Upper lobe of left lung (tissue), 6 donors: Measurements from ENCODE around the gene SAXO1. TPM values are rescaled to one million over a fixed set of nuclear protein-coding genes. Genes with fewer than 3 reads are reported as not detected.
"Not testable (repeated sequence)": the region's sequence is repeated elsewhere in the genome, so short reads cannot be mapped to it uniquely, and the experiment has no call there.

Experiments used
- ATAC-seq, 2 donors: fragments of 200-7000 bp; cut with Tn5 transposase; one replicate each; pipeline ENCODE4 v1.9.1; 2022; ENCODE audit warnings: mild to moderate bottlenecking in 2 of 2, moderate library complexity in 2 of 2; ENCODE audit not compliant: low FRiP score in 2 of 2
- DNase-seq, 2 donors: peaks; one replicate each; pipeline ENCODE4 v3.0.0-alpha.2; 2019 to 2020
- H3K27ac ChIP-seq, 4 donors: fragments of 200-600 bp; sonication (generic); one replicate each; pipeline ENCODE4 v1.5.1; 2016 to 2019
- H3K27me3 ChIP-seq, 4 donors: fragments of 200-600 bp; sonication (generic); one replicate each; pipeline ENCODE4 v1.5.1; 2017 to 2019
- H3K36me3 ChIP-seq, 4 donors: fragments of 200-600 bp; sonication (generic); one replicate each; pipeline ENCODE4 v1.5.1; 2016 to 2019
- H3K4me1 ChIP-seq, 4 donors: fragments of 200-600 bp; sonication (generic); one replicate each; pipeline ENCODE4 v1.5.1; 2018 to 2019
- H3K4me3 ChIP-seq, 4 donors: fragments of 200-600 bp; sonication (generic); one replicate each; pipeline ENCODE4 v1.5.1; 2017 to 2019; ENCODE audit warnings: mild to moderate bottlenecking in 2 of 4, moderate library complexity in 1 of 4
- H3K9me3 ChIP-seq, 4 donors: fragments of 200-600 bp; sonication (generic); one replicate each; pipeline ENCODE4 v1.5.1; 2018 to 2019
- EP300 ChIP-seq, 4 donors: sonication (generic); formaldehyde crosslinking; IDR thresholded peaks; one replicate each; pipeline ENCODE4 v1.5.1; 2017; ENCODE audit warnings: antibody characterized with exemption in 4 of 4, control low read depth in 2 of 4
- POLR2A ChIP-seq, 4 donors: fragments of 450-650 bp; IDR thresholded peaks; one replicate each; pipeline ENCODE4 v1.5.1; 2016 to 2017; ENCODE audit warnings: antibody characterized with exemption in 4 of 4, mild to moderate bottlenecking in 2 of 4
- POLR2AphosphoS5 ChIP-seq, 2 donors: sonication (generic); formaldehyde crosslinking; IDR thresholded peaks; one replicate each; pipeline ENCODE4 v1.5.1; 2017; ENCODE audit warnings: antibody characterized with exemption in 2 of 2
- WGBS, 2 donors: methylation state at CpG; one replicate each; pipeline ENCODE4 v1.1.5; 2017 to 2018; 5-methylcytosine and 5-hydroxymethylcytosine counted together
- total RNA-seq, 6 donors: library from RNA; depleted of rRNA in 4 of 6; stranded (reverse); fragments of >200 nt in 4 of 6; gene quantifications; one replicate each; pipeline versions ENCODE4 v1.1.0 to v1.2.1, GENCODE V29; 2016 to 2021
- TF ChIP-seq, protein P1 (sequence below), 6 experiments: fragments of 450-650 bp in 4 of 6; fragments of 200-600 bp in 2 of 6; sonication (generic) in 2 of 6; IDR thresholded peaks; one replicate each; pipeline ENCODE4 v1.5.1; 2016 to 2019; ENCODE audit warnings: antibody characterized with exemption in 6 of 6
- donor health status: DM: no; HTN: no; CAD: no; lungs with moderate emphysema.
- donor health status: DM: no; HTN: yes; CAD: no; lungs with severe emphysema.

SAXO1 gene
- total RNA-seq, 6 donors from 2014 or later: under 0.01 to 0.22 (median 0.05) TPM; not detected in 2

DNA sequence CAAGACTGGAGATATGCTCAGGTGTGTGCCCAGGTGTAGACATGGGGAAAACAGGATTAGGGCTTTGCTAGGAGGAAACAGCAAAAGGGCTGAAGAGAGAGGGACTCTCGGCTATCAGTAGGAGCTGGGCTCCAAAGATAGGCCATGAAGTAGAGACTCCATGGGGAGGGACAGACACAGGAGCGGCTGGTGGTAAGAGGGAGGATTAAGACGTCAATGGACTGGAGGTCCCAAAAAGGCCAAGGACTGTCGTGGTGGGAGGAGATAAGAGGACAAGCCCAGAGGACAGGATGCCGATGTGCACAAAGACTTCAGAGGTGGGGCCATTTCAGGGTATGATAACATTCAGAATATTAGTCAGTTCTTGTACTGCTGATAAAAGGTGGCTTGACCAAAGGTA lies 93.1 kb downstream of the SAXO1 start:
- Histone ChIP-seq H3K4me1 (no peaks in the 10 kb centered on the region), H3K9me3 (no peaks in the 10 kb centered on the region), H3K4me3 (no peak overlapping the region), H3K27ac (no peak overlapping the region), H3K27me3 (no peaks in the 10 kb centered on the region), H3K36me3 (no peaks in the 10 kb centered on the region)
- TF ChIP-seq, protein P1, sequence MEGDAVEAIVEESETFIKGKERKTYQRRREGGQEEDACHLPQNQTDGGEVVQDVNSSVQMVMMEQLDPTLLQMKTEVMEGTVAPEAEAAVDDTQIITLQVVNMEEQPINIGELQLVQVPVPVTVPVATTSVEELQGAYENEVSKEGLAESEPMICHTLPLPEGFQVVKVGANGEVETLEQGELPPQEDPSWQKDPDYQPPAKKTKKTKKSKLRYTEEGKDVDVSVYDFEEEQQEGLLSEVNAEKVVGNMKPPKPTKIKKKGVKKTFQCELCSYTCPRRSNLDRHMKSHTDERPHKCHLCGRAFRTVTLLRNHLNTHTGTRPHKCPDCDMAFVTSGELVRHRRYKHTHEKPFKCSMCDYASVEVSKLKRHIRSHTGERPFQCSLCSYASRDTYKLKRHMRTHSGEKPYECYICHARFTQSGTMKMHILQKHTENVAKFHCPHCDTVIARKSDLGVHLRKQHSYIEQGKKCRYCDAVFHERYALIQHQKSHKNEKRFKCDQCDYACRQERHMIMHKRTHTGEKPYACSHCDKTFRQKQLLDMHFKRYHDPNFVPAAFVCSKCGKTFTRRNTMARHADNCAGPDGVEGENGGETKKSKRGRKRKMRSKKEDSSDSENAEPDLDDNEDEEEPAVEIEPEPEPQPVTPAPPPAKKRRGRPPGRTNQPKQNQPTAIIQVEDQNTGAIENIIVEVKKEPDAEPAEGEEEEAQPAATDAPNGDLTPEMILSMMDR (IDR thresholded peaks at IDR 0.05): no peak
- no peak for TF ChIP-seq EP300 (IDR thresholded peaks at IDR 0.05)
- TF ChIP-seq POLR2A (IDR thresholded peaks at IDR 0.05): no peak
- no peak for TF ChIP-seq POLR2AphosphoS5 (IDR thresholded peaks at IDR 0.05)
- WGBS, 2 donors: 93 to 95% methylated on average over 5 of the region's 5 CpGs
- no peak for ATAC-seq
- no peak for DNase-seq

GRCh38 chr9:18936094-18936871 lies 96.7 kb downstream of the SAXO1 start:
- 70 to 71% methylated on average over 7 of the region's 7 CpGs for WGBS, 2 donors
- ATAC-seq: no peak
- TF ChIP-seq, protein P1 (IDR thresholded peaks at IDR 0.05): no peak
- TF ChIP-seq POLR2A (IDR thresholded peaks at IDR 0.05) (no peak), POLR2AphosphoS5 (IDR thresholded peaks at IDR 0.05) (no peak), EP300 (IDR thresholded peaks at IDR 0.05) (no peak)
- no peak for DNase-seq
- Histone ChIP-seq H3K27ac (no peak overlapping the region), H3K36me3 (no peaks in the 10 kb centered on the region), H3K27me3 (no peaks in the 10 kb centered on the region), H3K4me3 (no peak overlapping the region), H3K9me3 (no peaks in the 10 kb centered on the region), H3K4me1 (no peaks in the 10 kb centered on the region)

DNA sequence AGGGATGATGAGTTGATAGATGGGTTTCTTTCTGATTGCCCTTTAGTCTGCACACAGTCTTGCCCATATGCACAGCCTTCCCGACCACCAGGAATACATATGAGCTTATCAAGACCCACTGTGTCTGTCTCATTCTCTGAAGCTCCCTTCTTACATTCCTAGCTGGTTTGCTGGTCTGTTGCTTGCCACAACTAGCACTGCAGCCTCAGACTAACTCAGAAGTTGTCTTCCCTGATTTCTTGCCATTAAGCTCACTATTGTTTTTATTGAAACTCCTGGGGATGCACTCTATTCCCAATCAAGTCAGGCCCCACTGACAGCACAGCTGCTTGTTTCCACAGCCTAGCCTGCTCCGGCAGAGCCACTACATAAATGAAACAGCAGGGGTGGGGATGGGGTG lies 97.5 kb downstream of the SAXO1 start:
- H3K27ac ChIP-seq: no peak overlapping the region
- no peaks in the 10 kb centered on the region for H3K36me3 ChIP-seq
- no peak overlapping the region for H3K4me3 ChIP-seq
- no peak for TF ChIP-seq POLR2A (IDR thresholded peaks at IDR 0.05)
- no peak for TF ChIP-seq POLR2AphosphoS5 (IDR thresholded peaks at IDR 0.05)
- no peak for TF ChIP-seq EP300 (IDR thresholded peaks at IDR 0.05)
- TF ChIP-seq, protein P1 (IDR thresholded peaks at IDR 0.05): no peak
- ATAC-seq (no peak), DNase-seq (no peak)
- no peaks in the 10 kb centered on the region for H3K9me3 ChIP-seq
- no peaks in the 10 kb centered on the region for H3K27me3 ChIP-seq
- 73 to 74% methylated on average over 2 of the region's 2 CpGs for WGBS, 2 donors
- H3K4me1 ChIP-seq: no peaks in the 10 kb centered on the region

- H3K27ac ChIP-seq, H3K9me3 ChIP-seq, DNase-seq, H3K4me1 ChIP-seq, H3K36me3 ChIP-seq, H3K4me3 ChIP-seq, ATAC-seq, H3K27me3 ChIP-seq: not testable (repeated sequence)
- WGBS, 2 donors: 89 to 90% methylated on average over 13 of the region's 13 CpGs
These were observed 102.4 kb downstream of the SAXO1 start for GRCh38 chr9:18930611-18931010.

GRCh38 chr9:18928711-18929110 lies 104.3 kb downstream of the SAXO1 start:
- no peak overlapping the region for H3K4me3 ChIP-seq

More at GRCh38 chr9:18928711-18929110, 104.3 kb downstream of the SAXO1 start:
- ATAC-seq (no peak), DNase-seq (no peak)
- Histone ChIP-seq H3K9me3 (no peaks in the 10 kb centered on the region), H3K27me3 (no peaks in the 10 kb centered on the region), H3K27ac (no peak overlapping the region), H3K4me1 (no peaks in the 10 kb centered on the region), H3K36me3 (no peaks in the 10 kb centered on the region)
- TF ChIP-seq, protein P1 (IDR thresholded peaks at IDR 0.05): no peak
- TF ChIP-seq EP300 (IDR thresholded peaks at IDR 0.05) (no peak), POLR2A (IDR thresholded peaks at IDR 0.05) (no peak)
- WGBS, 2 donors: 82 to 93% methylated on average over 6 to 7 of the region's 7 CpGs
